GM23248 (cell line): Measurements from ENCODE around the gene ELF2. TPM values are rescaled to one million over a fixed set of nuclear protein-coding genes. Genes with fewer than 3 reads are reported as not detected.

Experiments
- DNase-seq: peaks from one replicate; pipeline ENCODE4 v3.0.0-alpha.2; 2015
- H2AFZ ChIP-seq: fragments of 200-600 bp; sonication (generic); 2 replicates; pipeline ENCODE4 v1.6.1; 2016; ENCODE audit warnings: antibody characterized with exemption
- H3F3A ChIP-seq: fragments of 200-600 bp; sonication (generic); 2 replicates; pipeline ENCODE4 v1.6.1; 2016; ENCODE audit warnings: mild to moderate bottlenecking, antibody characterized with exemption, mixed run types; ENCODE audit not compliant: insufficient read depth
- H3K27ac ChIP-seq: fragments of 200-600 bp; sonication (generic); 2 replicates; pipeline ENCODE4 v1.5.1; 2016; ENCODE audit warnings: mild to moderate bottlenecking
- H3K27me3 ChIP-seq: fragments of 200-600 bp; sonication (generic); replicated peaks from 2 replicates; pipeline ENCODE4 v1.6.1; 2016; ENCODE audit warnings: mild to moderate bottlenecking; ENCODE audit not compliant: insufficient read depth
- H3K36me3 ChIP-seq: fragments of 200-600 bp; sonication (generic); 2 replicates; pipeline ENCODE4 v1.6.1; 2016; ENCODE audit warnings: low read depth, mild to moderate bottlenecking
- H3K4me1 ChIP-seq: fragments of 200-600 bp; sonication (generic); 2 replicates; pipeline ENCODE4 v1.6.1; 2016; ENCODE audit warnings: mild to moderate bottlenecking; ENCODE audit not compliant: insufficient read depth
- H3K4me2 ChIP-seq: fragments of 200-600 bp; sonication (generic); one replicate; pipeline ENCODE4 v1.6.1; 2016; ENCODE audit warnings: mild to moderate bottlenecking; ENCODE audit not compliant: unreplicated experiment
- H3K4me3 ChIP-seq: fragments of 200-600 bp; sonication (generic); 2 replicates; pipeline ENCODE4 v1.5.1; 2016; ENCODE audit warnings: mild to moderate bottlenecking
- H3K79me2 ChIP-seq: fragments of 200-600 bp; sonication (generic); 2 replicates; pipeline ENCODE4 v1.6.1; 2016; ENCODE audit warnings: mild to moderate bottlenecking; ENCODE audit not compliant: insufficient read depth
- H3K9ac ChIP-seq: fragments of 200-600 bp; sonication (generic); 2 replicates; pipeline ENCODE4 v1.6.1; 2016; ENCODE audit warnings: mild to moderate bottlenecking
- H3K9me2 ChIP-seq: fragments of 200-600 bp; sonication (generic); 2 replicates; pipeline ENCODE4 v1.6.1; 2016; ENCODE audit warnings: mixed run types, mild to moderate bottlenecking, moderate library complexity; ENCODE audit not compliant: insufficient read depth
- H3K9me3 ChIP-seq: fragments of 200-600 bp; sonication (generic); one replicate; pipeline ENCODE4 v1.6.1; 2017; ENCODE audit warnings: low read depth
- H4K20me1 ChIP-seq: fragments of 200-600 bp; sonication (generic); 2 replicates; pipeline ENCODE4 v1.6.0; 2016; ENCODE audit not compliant: insufficient read depth
- EZH2 ChIP-seq: fragments of 200-600 bp; sonication (generic); IDR thresholded peaks from 2 replicates; pipeline ENCODE4 v1.6.1; 2018; ENCODE audit warnings: antibody characterized with exemption, mild to moderate bottlenecking; ENCODE audit not compliant: insufficient read depth, poor library complexity, severe bottlenecking
- EZH2phosphoT487 ChIP-seq: fragments of 200-600 bp; sonication (generic); IDR thresholded peaks from 2 replicates; pipeline ENCODE4 v1.6.1; 2018; ENCODE audit warnings: antibody characterized with exemption, moderate library complexity, mild to moderate bottlenecking, low read depth; ENCODE audit not compliant: insufficient read depth
- WGBS, 2 experiments: methylation state at CpG; one replicate each; pipeline ENCODE4 v1.1.6; 2015 to 2017; ENCODE audit warnings: low lambda C conversion rate in 2 of 2, low coverage in 1 of 2; ENCODE audit errors: missing lambda C conversion rate in 2 of 2; 5-methylcytosine and 5-hydroxymethylcytosine counted together
- in situ Hi-C: fragments of 300-500 bp; cut with MboI; formaldehyde crosslinking; loops from 2 replicates; pipeline ENCODE4 v1.15.0; 2020
- polyA plus RNA-seq: library from polyadenylated mRNA; unstranded; fragments of >200 nt; fragmentation: Nextera tagmentation; extraction: Ambion mirVana; gene quantifications from 2 replicates; pipeline ENCODE4 v1.2.1, GENCODE V29; 2016
- total RNA-seq: library from RNA; depleted of rRNA; stranded (reverse); fragments of >200 nt; shearing (Covaris generic); gene quantifications from 2 replicates; pipeline ENCODE4 v1.2.3, GENCODE V29; 2014

Gene ELF2
- total and polyA plus RNA-seq, 2 experiments from 2014 or later: 18.8 to 34.5 TPM

DNA sequence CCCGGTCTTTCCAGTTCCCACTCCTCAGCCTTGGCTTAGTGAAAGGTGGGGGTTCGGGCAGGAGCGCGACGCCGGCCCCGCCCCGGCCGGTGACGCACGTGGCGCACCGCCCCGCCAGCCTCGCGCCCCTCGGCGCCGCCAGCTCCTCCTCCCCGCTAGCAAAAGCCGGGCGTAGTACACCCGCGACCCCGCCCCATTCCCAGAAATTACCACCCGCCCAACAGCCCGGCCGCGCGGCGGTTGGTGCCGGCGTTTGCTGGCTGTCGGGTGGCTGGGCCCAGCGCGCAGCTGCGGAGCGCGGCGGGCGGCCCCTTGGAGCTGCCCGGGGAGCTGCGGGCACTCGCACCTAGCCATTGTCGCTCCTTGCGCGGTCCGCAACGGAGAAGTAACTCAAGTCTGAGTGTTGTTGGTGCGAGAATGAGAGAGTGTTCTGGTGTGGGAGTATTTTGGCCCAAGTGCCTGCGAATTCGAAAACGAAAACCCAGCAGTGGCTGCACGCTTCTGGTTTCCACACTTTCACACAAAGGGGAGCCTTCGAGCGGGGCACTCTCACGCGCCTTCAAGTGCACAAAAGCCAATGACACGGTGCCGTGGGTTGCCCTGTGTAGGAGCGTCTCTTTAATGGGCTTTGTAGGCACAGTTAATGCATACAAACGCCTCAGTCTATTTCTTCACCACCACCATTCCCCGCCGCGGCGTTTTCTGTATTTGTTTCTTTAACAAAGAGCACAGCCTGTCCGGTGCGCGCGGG, 1.0 kb upstream of the ELF2 start:
- Histone ChIP-seq H3K9me3 (no peaks in the 10 kb centered on the region), H3K4me3 (peak overlapping the region; percentile 89), H3K79me2 (peaks cover 30% of the 10 kb centered on the region), H3F3A (peaks cover 8% of the 10 kb centered on the region; the same call in 1 of the 2 replicates), H2AFZ (peak overlapping the region; percentile 96), H3K4me1 (peaks cover 4% of the 10 kb centered on the region), H3K9me2 (no peaks in the 10 kb centered on the region), H3K27me3 (no peaks in the 10 kb centered on the region), H3K27ac (peak overlapping the region; percentile 75), H4K20me1 (no peaks in the 10 kb centered on the region), H3K9ac (peak overlapping the region; percentile 90), H3K4me2 (peak overlapping the region; percentile 93), H3K36me3 (no peaks in the 10 kb centered on the region)
- peak; percentile 98 for DNase-seq
- in situ Hi-C loops: no loop called here
- 0 to 1% methylated on average over 55 to 67 of the region's 70 CpGs for WGBS, 2 experiments
- TF ChIP-seq EZH2: no peak
- TF ChIP-seq EZH2phosphoT487: no peak

DNA sequence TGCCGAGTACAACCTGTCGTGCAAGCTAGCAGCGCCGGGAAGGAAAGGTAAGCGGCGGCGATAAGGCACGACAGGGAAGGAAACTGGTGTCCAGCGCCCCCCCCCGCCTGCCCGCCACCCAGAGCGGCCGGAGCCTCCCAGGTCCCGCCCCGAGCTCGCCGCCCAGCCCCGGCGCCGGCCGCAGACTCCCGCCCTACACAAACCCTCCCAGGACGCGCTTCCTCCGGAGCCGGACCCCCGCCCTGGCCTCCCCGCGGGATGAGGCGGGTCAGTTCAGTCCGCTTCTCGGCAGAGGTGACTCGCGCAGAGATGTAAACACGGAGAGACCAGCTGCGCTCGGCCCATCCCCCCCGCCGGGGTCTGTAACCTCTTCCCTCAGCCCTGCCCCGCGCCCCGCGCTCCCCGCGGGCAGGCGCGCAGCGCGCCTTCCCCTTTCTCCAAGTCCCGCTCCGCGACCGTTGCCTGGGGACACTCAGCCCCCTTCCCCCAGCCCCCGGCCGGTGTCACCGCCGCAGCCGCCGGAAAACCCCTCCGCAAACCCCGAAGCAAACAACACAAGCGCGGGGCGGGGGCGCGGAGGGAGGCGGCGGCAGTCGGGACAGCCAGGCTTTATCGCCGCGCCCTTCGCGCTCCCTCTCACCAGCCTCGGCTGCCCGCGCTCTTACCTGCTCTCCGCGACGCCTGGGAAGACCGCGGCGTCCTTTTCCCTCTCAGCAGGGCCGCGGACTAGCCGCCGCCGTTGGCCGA, 543 bp downstream of the ELF2 start:
- Histone ChIP-seq H3K36me3 (no peaks in the 10 kb centered on the region), H3K27me3 (no peaks in the 10 kb centered on the region), H3K9me3 (no peaks in the 10 kb centered on the region), H3K4me2 (peak overlapping the region; percentile 88), H3K4me3 (peak overlapping the region; percentile 89), H3K9ac (peak overlapping the region; percentile 90), H3K79me2 (peaks cover 44% of the 10 kb centered on the region), H3K9me2 (no peaks in the 10 kb centered on the region), H3K27ac (peak overlapping the region; percentile 75), H3K4me1 (peaks cover 15% of the 10 kb centered on the region), H4K20me1 (no peaks in the 10 kb centered on the region), H2AFZ (peak overlapping the region; percentile 82), H3F3A (peaks cover 18% of the 10 kb centered on the region)
- TF ChIP-seq EZH2: no peak
- TF ChIP-seq EZH2phosphoT487: no peak
- WGBS, 2 experiments: 1% methylated on average over 37 to 79 of the region's 89 CpGs
- DNase-seq: peak; percentile 87
- in situ Hi-C loops: no loop called here

DNA sequence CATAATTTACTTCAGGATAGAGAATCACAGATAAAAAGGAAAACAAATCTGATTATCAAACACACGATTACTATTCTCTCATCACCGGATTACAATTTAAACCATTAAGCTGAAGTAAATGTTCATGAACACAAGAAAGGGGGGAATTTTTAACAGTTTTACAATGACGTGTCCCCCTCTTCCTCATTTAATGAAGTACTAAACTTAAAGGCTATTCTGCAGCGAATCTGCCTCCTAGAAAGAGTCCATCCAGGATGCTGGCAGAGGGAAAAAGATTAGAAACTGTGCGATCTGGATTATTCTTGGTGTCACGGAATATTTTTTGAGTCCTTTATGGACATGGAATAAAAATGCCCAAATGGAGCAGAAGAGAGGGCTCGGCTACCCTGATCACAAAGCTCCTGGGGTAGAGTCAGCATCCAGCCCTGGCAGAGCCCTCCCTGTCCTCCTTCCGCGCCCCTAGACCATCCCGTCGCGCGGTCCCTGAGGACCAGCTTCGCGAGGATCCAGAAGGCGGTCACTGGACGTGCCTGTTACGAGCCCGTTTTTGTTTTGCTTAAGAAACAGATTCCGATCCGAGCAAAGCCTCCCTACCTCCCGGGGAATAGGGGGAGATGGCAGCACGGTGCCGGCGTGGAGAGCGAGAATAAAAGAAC, 1.2 kb downstream of the ELF2 start:
- no peaks in the 10 kb centered on the region for H3K27me3 ChIP-seq
- H4K20me1 ChIP-seq: no peaks in the 10 kb centered on the region
- peak overlapping the region; percentile 89 for H3K4me3 ChIP-seq
- H2AFZ ChIP-seq: peak overlapping the region; percentile 82
- H3K4me1 ChIP-seq: peaks cover 18% of the 10 kb centered on the region
- peak overlapping the region; percentile 75 for H3K27ac ChIP-seq
- in situ Hi-C loops: no loop called here
- H3F3A ChIP-seq: peaks cover 23% of the 10 kb centered on the region
- TF ChIP-seq EZH2phosphoT487 (no peak), EZH2 (no peak)
- no peaks in the 10 kb centered on the region for H3K9me2 ChIP-seq
- WGBS, 2 experiments: 2% methylated on average over 26 of the region's 26 CpGs
- H3K4me2 ChIP-seq: peak overlapping the region; percentile 88
- peak; percentile 73 for DNase-seq
- H3K79me2 ChIP-seq: peaks cover 51% of the 10 kb centered on the region
- H3K9ac ChIP-seq: peak overlapping the region; percentile 90
- H3K36me3 ChIP-seq: no peaks in the 10 kb centered on the region
- no peaks in the 10 kb centered on the region for H3K9me3 ChIP-seq
